ENCODE measurements around the gene CAPZA2.
A peak's percentile ranks its signal among the peaks of the same experiment; 100 is the strongest.

GRCh38 chr7:116929914-116930913 is 67.8 kb downstream of the CAPZA2 start:
- TF ChIP-seq CTCF (IDR thresholded peaks at IDR 0.05) (peak; percentile 87 to 93), EP300 (IDR thresholded peaks at IDR 0.05) (no peak)

All from suprapubic skin (tissue), 3 donors.